Smooth muscle cell of bladder (primary cell): ENCODE results near the gene HCAR2. TPM values are rescaled to one million over a fixed set of nuclear protein-coding genes. Genes with fewer than 3 reads are reported as not detected.

ENCODE experiments used
- total RNA-seq: library from RNA; depleted of rRNA; stranded (reverse); fragments of >200 nt; gene quantifications from 2 replicates; pipeline ENCODE4 v1.2.3, GENCODE V29; 2014

HCAR2 gene
- total RNA-seq: 0.14 TPM in 1 of 2 replicates, not detected in the other

GRCh38 chr12:122702890-122703611 lies at the start of gene HCAR2:
HCAR2 (minus strand) TSS chr12:122703357; CDS start chr12:122703283, 74 bp downstream.

GRCh38 chr12:122752464-122753318 lies 49.5 kb upstream of the HCAR2 start, which contains the start of gene DENR:
DENR (plus strand) TSS chr12:122752824; CDS start chr12:122753702, 878 bp downstream.

GRCh38 chr12:122730215-122731014 lies 27.3 kb upstream of the HCAR2 start, which contains the start of gene HCAR1:
HCAR1 (minus strand) TSS chr12:122730844; CDS start chr12:122730339, 505 bp downstream.

GRCh38 chr12:122716658-122717057 lies 13.5 kb upstream of the HCAR2 start, which contains the start of gene HCAR3:
HCAR3 (minus strand) TSS chr12:122716811; CDS start chr12:122716737, 74 bp downstream.

Other genes starting within 250 kb of the HCAR2 start
- gene ZCCHC8, start 202.4 kb downstream of the HCAR2 start, total RNA-seq: 11.8 and 12.3 TPM in 2 replicates
- 40.1 and 45.7 TPM in 2 replicates for gene RSRC2, start 176.4 kb downstream of the HCAR2 start, total RNA-seq
- gene KNTC1, start 176.1 kb downstream of the HCAR2 start, total RNA-seq: 7.1 and 7.4 TPM in 2 replicates
- not detected in 2 replicates for gene HCAR3, start 13.5 kb upstream of the HCAR2 start, total RNA-seq
- under 0.01 and 0.09 TPM in 2 replicates for gene HCAR1, start 27.5 kb upstream of the HCAR2 start, total RNA-seq
- gene DENR, start 49.5 kb upstream of the HCAR2 start, total RNA-seq: 25.6 and 29.1 TPM in 2 replicates
- gene CCDC62, start 71.2 kb upstream of the HCAR2 start, total RNA-seq: 0.43 and 1.1 TPM in 2 replicates
- 8.0 and 10.7 TPM in 2 replicates for gene HIP1R, start 132.1 kb upstream of the HCAR2 start, total RNA-seq
- gene VPS37B, start 192.8 kb upstream of the HCAR2 start, total RNA-seq: 5.1 and 5.9 TPM in 2 replicates